ENCODE measurements around the gene AP2A1. TPM values are rescaled to one million over a fixed set of nuclear protein-coding genes. Genes with fewer than 3 reads are reported as not detected.

The AP2A1 gene
- total and polyA plus RNA-seq, 9 donors, result 37.8 to 126 (median 88.1) TPM

DNA sequence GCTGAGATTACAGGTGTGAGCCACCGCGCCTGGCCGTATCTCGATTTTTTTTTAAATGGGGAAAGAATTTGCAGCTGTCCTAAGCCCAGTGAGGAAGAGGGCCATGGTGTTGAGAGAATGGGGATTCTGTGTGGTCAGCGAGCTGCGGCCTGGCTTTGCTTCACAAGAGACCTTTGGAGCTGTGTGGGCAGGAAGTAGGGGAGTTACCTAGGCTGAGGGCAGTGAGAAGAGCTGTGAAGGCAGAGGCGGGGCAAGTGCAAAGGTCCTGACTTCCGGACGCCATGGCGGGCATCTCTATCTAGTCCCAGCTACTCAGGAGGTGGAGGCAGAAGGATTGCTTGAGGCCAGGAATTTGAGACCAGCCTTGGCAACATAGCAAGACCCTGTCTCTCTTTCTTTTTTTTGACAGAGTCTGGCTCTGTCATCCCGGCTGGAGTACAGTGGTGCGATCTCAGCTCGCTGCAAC lies 4.9 kb downstream of the AP2A1 start:
- Histone ChIP-seq H3K27ac (no peak overlapping the region), H3K4me1 (ENCODE audit: insufficient read depth) (peaks cover 12% of the 10 kb centered on the region), H3K27me3 (no peaks in the 10 kb centered on the region), H3K4me3 (no peak overlapping the region), H3K36me3 (no peaks in the 10 kb centered on the region), H3K9me3 (no peaks in the 10 kb centered on the region)
- intact Hi-C loops (cut with DNase I), result no loop called here
- 85 to 92% (median 89%) methylated on average over 13 of the region's 13 CpGs for WGBS, 3 donors
- TF ChIP-seq POLR2A (IDR thresholded peaks at IDR 0.05), result no peak
- DNase-seq, result no peak

DNA sequence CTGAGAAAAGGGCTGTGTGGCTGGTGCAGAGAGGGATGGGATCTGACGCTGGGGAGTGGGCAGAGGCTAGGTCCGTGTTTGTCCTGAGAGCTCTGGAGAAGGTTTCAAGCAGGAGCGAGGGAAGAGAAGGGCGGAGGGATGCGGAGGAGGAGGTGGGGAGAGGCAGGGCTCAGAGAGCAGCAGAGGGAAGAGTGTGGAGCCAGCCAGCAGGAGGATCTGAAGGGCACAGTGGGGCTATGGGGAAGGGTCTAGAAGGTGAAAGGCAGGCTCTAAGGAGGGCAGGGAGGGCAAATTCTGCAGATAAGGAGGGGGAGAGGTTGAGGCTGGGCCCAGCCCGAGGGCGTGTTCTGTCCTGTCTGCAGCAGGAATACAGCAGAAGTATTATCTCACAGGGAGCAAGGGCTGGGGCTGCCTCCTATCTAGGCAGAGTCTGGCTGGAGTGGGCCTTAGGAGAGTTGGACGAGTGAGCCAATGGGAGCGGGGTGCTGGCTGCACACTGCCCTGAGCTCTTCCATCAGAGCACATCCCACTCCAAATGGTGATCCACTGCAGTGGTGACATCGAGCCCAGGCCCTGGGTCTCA lies 6.1 kb downstream of the AP2A1 start:
- WGBS, 3 donors, result 71 to 78% (median 74%) methylated on average over 10 of the region's 10 CpGs
- Histone ChIP-seq H3K4me3 (no peak overlapping the region), H3K4me1 (ENCODE audit: insufficient read depth) (peaks cover 11% of the 10 kb centered on the region), H3K27me3 (no peaks in the 10 kb centered on the region), H3K9me3 (no peaks in the 10 kb centered on the region), H3K27ac (no peak overlapping the region), H3K36me3 (no peaks in the 10 kb centered on the region)
- no peak for DNase-seq
- intact Hi-C loops (cut with DNase I), result no loop called here
- TF ChIP-seq, protein P1, sequence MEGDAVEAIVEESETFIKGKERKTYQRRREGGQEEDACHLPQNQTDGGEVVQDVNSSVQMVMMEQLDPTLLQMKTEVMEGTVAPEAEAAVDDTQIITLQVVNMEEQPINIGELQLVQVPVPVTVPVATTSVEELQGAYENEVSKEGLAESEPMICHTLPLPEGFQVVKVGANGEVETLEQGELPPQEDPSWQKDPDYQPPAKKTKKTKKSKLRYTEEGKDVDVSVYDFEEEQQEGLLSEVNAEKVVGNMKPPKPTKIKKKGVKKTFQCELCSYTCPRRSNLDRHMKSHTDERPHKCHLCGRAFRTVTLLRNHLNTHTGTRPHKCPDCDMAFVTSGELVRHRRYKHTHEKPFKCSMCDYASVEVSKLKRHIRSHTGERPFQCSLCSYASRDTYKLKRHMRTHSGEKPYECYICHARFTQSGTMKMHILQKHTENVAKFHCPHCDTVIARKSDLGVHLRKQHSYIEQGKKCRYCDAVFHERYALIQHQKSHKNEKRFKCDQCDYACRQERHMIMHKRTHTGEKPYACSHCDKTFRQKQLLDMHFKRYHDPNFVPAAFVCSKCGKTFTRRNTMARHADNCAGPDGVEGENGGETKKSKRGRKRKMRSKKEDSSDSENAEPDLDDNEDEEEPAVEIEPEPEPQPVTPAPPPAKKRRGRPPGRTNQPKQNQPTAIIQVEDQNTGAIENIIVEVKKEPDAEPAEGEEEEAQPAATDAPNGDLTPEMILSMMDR (IDR thresholded peaks at IDR 0.05), result no peak
- no peak for TF ChIP-seq EP300 (IDR thresholded peaks at IDR 0.05)

DNA sequence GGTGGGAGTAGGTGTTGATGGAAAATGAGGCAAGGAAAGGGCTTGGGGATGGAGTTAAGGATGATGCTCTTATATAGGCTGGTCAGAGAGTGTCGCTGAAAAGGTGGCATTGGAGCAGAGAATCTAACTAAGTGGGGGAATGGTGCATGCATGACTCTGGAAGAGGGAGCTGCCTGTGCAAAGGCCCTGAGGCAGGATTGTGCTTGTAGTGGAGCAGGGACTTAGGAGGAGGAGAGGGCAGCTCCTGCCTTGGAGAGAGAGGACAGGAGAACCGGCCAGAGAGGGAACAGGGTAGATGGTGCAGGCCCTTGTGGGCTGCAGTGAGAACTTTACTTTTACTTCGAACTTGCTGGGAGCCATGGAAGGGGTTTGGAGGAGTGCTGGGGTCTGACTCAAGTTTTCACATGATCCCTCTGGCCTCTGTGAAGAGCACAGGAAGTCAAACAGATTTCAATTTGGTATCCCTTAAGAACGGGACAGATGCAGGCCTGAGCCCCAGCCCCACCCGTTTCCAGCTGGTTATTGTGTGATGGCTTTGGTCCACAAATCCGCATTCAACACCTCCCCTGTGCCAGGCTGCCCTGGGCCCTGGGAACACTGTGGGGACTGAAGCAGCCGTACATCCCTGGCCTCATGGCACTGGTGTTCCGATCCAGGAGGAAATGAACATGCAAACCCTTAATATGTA lies 7.0 kb downstream of the AP2A1 start:
- Histone ChIP-seq H3K4me1 (ENCODE audit: insufficient read depth) (peaks cover 5% of the 10 kb centered on the region), H3K27me3 (no peaks in the 10 kb centered on the region), H3K36me3 (no peaks in the 10 kb centered on the region), H3K9me3 (no peaks in the 10 kb centered on the region), H3K4me3 (no peak overlapping the region), H3K27ac (no peak overlapping the region)
- no peak for DNase-seq
- TF ChIP-seq EP300 (IDR thresholded peaks at IDR 0.05) (no peak), POLR2A (IDR thresholded peaks at IDR 0.05) (no peak)
- TF ChIP-seq, protein P1 (IDR thresholded peaks at IDR 0.05), result no peak
- whole genome bisulfite sequencing, 3 donors, result 61 to 72% (median 69%) methylated on average over 8 of the region's 8 CpGs
- intact Hi-C loops (cut with DNase I), result no loop called here

DNA sequence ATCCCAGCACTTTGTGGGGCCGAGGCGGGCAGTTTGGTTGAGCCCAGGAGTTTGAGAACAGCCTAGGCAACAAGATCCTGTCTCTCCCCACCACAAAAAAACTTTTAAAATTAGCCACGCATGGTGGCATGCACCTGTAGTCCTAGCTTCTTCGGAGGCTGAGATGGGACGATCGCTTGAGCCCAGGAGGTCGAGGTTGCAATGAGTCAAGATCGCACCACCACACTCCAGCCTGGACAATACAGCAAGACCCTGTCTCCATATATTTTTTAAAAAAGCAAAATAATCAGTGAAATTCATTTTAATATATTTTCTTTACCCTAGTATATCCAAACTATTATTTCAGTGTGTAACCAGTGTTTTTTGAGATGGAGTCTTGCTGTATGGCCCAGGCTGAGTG lies 8.2 kb downstream of the AP2A1 start:
- DNase-seq, result no peak
- Histone ChIP-seq H3K4me1 (ENCODE audit: insufficient read depth) (no peaks in the 10 kb centered on the region), H3K36me3 (no peaks in the 10 kb centered on the region), H3K27me3 (no peaks in the 10 kb centered on the region), H3K9me3 (no peaks in the 10 kb centered on the region), H3K4me3 (no peak overlapping the region), H3K27ac (no peak overlapping the region)
- TF ChIP-seq POLR2A (IDR thresholded peaks at IDR 0.05), result no peak
- TF ChIP-seq, protein P1 (IDR thresholded peaks at IDR 0.05), result no peak
- TF ChIP-seq EP300 (IDR thresholded peaks at IDR 0.05), result no peak
- intact Hi-C loops (cut with DNase I), result no loop called here
- 94 to 97% (median 94%) methylated on average over 8 of the region's 8 CpGs for WGBS, 3 donors

DNA sequence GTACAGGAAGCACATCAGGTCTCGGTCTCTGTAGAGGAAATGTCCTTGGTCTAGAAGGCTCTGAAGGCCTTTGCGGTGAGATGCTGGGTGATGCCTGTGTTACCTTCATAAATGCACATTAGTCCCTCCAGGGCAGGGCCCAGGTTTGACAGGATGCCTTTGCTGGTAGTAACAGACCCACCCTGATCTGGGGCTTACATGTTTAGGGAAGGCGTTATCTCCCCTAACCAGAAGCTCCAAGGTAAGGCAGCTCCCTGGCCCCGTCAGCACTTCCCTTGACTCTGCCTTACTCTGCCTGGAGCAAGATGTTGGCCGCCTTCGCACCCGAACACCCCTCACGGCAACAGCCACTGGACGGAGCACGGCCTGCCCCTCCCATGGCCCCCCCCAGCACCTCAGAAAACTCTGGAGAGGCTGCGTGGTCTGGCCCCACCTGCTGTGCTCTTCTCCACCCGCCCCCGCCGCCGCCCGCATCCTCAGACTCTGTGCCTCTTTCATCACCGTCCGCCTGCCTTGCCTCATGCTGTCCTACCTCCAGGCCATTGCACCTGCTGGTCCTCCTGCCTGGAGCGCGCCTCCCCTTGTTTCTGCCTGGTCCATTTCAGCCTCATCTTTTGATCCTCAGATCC lies 9.1 kb downstream of the AP2A1 start:
- intact Hi-C loops (cut with DNase I), result no loop called here
- Histone ChIP-seq H3K4me1 (ENCODE audit: insufficient read depth) (no peaks in the 10 kb centered on the region), H3K27me3 (no peaks in the 10 kb centered on the region), H3K4me3 (no peak overlapping the region), H3K9me3 (no peaks in the 10 kb centered on the region), H3K27ac (no peak overlapping the region), H3K36me3 (no peaks in the 10 kb centered on the region)
- TF ChIP-seq POLR2A (IDR thresholded peaks at IDR 0.05), result no peak
- TF ChIP-seq, protein P1 (IDR thresholded peaks at IDR 0.05), result no peak
- TF ChIP-seq EP300 (IDR thresholded peaks at IDR 0.05), result no peak
- 88 to 92% (median 90%) methylated on average over 20 of the region's 20 CpGs for WGBS, 3 donors
- DNase-seq, result no peak
